Endothelial cell of umbilical vein (primary cell): ENCODE measurements around the gene PTPN6.

Experiments used
- EZH2 ChIP-seq: IDR thresholded peaks from 2 replicates; pipeline ENCODE4 v1.6.1; 2012; ENCODE audit warnings: borderline replicate concordance, low read depth, mild to moderate bottlenecking, moderate library complexity, low read length, inconsistent platforms; ENCODE audit not compliant: severe bottlenecking
- FOS ChIP-seq: IDR thresholded peaks from 2 replicates; pipeline ENCODE4 v1.6.1; 2011; ENCODE audit warnings: mild to moderate bottlenecking, low read length, moderate library complexity, borderline replicate concordance; ENCODE audit not compliant: insufficient read depth
- MAX ChIP-seq: IDR thresholded peaks from 2 replicates; pipeline ENCODE4 v1.6.1; 2011; ENCODE audit not compliant: insufficient read depth, insufficient read length
- POLR2A ChIP-seq: IDR thresholded peaks from 2 replicates; pipeline ENCODE4 v1.6.1; 2012; ENCODE audit warnings: low read depth, mild to moderate bottlenecking, control low read depth, low read length
- POLR2AphosphoS5 ChIP-seq: IDR thresholded peaks from 2 replicates; pipeline ENCODE4 v1.6.1; 2012; ENCODE audit warnings: low read depth, mild to moderate bottlenecking, control low read depth, low read length, moderate library complexity; ENCODE audit not compliant: insufficient read depth
- TF ChIP-seq, protein P1 (sequence below), 2 donors: IDR thresholded peaks; 1 replicate in 1 of 2; 2 replicates in 1 of 2; pipeline ENCODE4 v1.5.1; 2011; ENCODE audit warnings: low read length in 2 of 2, mild to moderate bottlenecking in 2 of 2, moderate library complexity in 2 of 2, control low read depth in 1 of 2, inconsistent platforms in 1 of 2, low read depth in 1 of 2; ENCODE audit not compliant: insufficient read depth in 1 of 2; ENCODE audit errors: extremely low read depth in 1 of 2

- TF ChIP-seq EZH2, result no peak
- TF ChIP-seq, protein P1, sequence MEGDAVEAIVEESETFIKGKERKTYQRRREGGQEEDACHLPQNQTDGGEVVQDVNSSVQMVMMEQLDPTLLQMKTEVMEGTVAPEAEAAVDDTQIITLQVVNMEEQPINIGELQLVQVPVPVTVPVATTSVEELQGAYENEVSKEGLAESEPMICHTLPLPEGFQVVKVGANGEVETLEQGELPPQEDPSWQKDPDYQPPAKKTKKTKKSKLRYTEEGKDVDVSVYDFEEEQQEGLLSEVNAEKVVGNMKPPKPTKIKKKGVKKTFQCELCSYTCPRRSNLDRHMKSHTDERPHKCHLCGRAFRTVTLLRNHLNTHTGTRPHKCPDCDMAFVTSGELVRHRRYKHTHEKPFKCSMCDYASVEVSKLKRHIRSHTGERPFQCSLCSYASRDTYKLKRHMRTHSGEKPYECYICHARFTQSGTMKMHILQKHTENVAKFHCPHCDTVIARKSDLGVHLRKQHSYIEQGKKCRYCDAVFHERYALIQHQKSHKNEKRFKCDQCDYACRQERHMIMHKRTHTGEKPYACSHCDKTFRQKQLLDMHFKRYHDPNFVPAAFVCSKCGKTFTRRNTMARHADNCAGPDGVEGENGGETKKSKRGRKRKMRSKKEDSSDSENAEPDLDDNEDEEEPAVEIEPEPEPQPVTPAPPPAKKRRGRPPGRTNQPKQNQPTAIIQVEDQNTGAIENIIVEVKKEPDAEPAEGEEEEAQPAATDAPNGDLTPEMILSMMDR (IDR thresholded peaks at IDR 0.05; ENCODE audit: extremely low read depth in 1 of 2, insufficient read depth in 1 of 2, low read depth in 1 of 2, low read length in 2 of 2), result no peak
- TF ChIP-seq POLR2A, result no peak
- no peak for TF ChIP-seq POLR2AphosphoS5
- TF ChIP-seq MAX, result no peak
- TF ChIP-seq FOS, result no peak
Observed at GRCh38 chr12:6912164-6912935, 38.8 kb upstream of the PTPN6 start.
